ENCODE data around the gene CFDP1. TPM values are rescaled to one million over a fixed set of nuclear protein-coding genes. Genes with fewer than 3 reads are reported as not detected.

Gene CFDP1
- polyA plus RNA-seq, 1 donor (not counting 4 experiments of a cell fraction or from before 2014, with no cell fraction given): 42.1 TPM

DNA sequence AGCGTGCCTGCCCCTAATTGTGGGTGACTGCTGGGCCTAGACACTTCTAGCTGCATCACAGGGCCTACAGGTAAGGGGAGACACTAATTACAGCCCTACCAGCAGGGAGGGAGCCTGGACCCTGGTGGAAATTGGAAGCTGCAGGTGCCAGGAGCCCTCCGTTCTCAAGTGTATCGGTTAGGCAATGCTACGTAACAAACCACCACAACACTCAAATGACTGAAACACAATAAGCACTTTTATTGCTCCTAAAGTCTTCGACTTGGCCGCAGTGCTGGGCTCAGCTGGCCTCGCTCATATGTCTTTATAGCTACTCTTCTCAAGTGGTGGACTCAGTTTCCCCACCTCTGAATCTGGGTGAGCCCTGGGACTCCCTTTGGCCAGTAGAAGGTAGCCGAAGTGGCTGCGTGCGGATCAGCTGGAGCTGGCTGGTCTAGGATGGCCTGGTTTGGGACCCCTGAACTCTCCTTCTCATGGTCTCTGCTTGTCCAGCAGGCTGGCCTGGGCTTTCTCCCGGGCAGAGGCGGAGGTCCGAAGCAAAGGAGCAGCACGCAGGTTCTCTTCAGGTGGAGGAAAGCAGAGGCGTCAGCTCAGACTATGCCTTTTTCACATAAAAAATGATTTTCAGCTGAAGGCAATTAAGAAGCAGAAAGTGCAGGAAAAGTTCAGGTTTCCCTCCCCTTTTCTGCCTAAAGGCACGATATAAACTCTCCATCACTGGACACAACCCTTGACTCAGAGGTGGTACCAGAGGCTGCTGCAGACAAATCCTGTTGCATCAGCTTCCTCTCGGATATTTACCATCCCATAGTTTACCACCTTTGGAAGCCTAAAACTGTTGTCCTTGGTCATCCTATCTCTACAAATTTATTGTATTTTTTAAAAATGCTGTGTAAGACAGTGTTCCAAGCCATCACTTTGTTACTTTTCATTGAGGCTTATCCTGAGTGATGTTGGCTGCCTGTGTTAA is 39.9 kb upstream of the CFDP1 start:
- no peak overlapping the region for H3K4me2 ChIP-seq (ENCODE audit: control insufficient read depth, extremely low read depth, insufficient read depth, low read depth, low read length)
- peaks cover 13% of the 10 kb centered on the region for H3K4me1 ChIP-seq (ENCODE audit: control insufficient read depth, extremely low read depth, insufficient read depth, low read length)
- no peaks in the 10 kb centered on the region for H3K36me3 ChIP-seq (ENCODE audit: control insufficient read depth in 2 of 2, extremely low read depth in 1 of 2, insufficient read depth in 2 of 2, low read length in 2 of 2)
- FAIRE-seq (no peak), DNase-seq (ENCODE audit: low read depth, low spot score) (no peak)
- H3K9ac ChIP-seq (ENCODE audit: control insufficient read depth, extremely low read depth, insufficient read depth, low read length): no peak overlapping the region
- TF ChIP-seq, protein P1, sequence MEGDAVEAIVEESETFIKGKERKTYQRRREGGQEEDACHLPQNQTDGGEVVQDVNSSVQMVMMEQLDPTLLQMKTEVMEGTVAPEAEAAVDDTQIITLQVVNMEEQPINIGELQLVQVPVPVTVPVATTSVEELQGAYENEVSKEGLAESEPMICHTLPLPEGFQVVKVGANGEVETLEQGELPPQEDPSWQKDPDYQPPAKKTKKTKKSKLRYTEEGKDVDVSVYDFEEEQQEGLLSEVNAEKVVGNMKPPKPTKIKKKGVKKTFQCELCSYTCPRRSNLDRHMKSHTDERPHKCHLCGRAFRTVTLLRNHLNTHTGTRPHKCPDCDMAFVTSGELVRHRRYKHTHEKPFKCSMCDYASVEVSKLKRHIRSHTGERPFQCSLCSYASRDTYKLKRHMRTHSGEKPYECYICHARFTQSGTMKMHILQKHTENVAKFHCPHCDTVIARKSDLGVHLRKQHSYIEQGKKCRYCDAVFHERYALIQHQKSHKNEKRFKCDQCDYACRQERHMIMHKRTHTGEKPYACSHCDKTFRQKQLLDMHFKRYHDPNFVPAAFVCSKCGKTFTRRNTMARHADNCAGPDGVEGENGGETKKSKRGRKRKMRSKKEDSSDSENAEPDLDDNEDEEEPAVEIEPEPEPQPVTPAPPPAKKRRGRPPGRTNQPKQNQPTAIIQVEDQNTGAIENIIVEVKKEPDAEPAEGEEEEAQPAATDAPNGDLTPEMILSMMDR (optimal IDR thresholded peaks at IDR 0.05 in 1 of 3, IDR thresholded peaks at IDR 0.05 in 1 of 3, conservative IDR thresholded peaks at IDR 0.05 in 1 of 3; ENCODE audit: extremely low read depth in 1 of 3, insufficient read depth in 2 of 3, low read length in 3 of 3): no peak
- no peak for TF ChIP-seq EZH2 (IDR thresholded peaks at IDR 0.05; ENCODE audit: low read length)
- H3K79me2 ChIP-seq (ENCODE audit: control insufficient read depth, insufficient read depth, low read length): no peaks in the 10 kb centered on the region
- no peaks in the 10 kb centered on the region for H3K9me1 ChIP-seq (ENCODE audit: control insufficient read depth, extremely low read depth, insufficient read depth, low read length)
- H3K27ac ChIP-seq (ENCODE audit: control insufficient read depth, insufficient read depth, low read length): no peak overlapping the region
- no peaks in the 10 kb centered on the region for H3K27me3 ChIP-seq (ENCODE audit: control insufficient read depth, extremely low read depth, insufficient read depth, low read length)
- H3K9me3 ChIP-seq (ENCODE audit: control insufficient read depth, low read depth, low read length): no peaks in the 10 kb centered on the region
- H2AFZ ChIP-seq (ENCODE audit: control insufficient read depth, low read length): no peak overlapping the region
- H4K20me1 ChIP-seq (ENCODE audit: control insufficient read depth, extremely low read depth, insufficient read depth, low read length): no peaks in the 10 kb centered on the region
- dilution Hi-C loops (cut with MboI; ENCODE audit: extremely low pct_ligation_motif_present, low sequenced_read_pairs): no loop called here
- H3K4me3 ChIP-seq (ENCODE audit: control insufficient read depth in 2 of 3, extremely low read depth in 1 of 3, insufficient read depth in 2 of 3, low read depth in 1 of 3, low read length in 3 of 3): no peak overlapping the region

DNA sequence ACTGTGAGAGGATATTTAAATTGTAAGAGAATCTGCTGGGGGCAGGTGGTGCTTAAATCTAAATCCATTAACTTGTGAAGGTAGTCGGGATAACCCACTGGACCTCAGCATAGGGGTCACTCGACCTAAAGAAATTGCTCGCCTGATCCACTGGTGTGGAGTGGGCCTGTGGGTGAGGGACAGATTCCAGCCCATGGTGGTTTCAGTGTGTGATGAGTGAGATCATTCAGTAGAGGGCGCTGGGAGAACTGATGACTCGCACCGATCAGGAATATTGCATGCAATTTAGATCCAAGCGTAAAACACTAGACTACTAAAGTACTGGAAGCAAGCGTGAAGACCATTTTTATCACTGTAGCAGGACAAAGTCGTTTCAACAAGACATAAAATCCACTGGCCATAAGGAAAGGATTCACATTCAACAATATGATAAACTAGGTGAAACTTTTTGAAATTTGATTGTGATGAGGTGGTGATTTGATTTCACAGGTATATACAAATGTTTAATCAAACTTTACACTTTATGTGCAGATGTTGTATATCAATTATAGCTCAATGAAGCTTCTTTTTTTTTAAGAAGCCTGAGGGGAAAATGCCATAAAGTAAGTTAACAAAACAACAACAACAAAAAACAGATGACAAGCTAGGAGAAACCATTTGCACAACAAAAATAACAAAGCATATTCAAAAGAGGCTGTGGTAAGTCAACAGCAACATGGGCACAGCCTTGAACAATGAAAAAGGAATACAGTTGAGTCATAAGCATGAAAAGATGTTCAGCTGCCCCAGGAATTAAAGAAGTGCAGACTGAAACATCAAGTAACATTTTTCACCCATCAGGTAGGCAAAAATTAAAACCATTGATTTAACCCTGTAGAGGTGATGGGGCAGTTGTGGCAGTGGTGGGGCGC is 38.7 kb upstream of the CFDP1 start:
- no peak overlapping the region for H3K4me3 ChIP-seq (ENCODE audit: control insufficient read depth in 2 of 3, extremely low read depth in 1 of 3, insufficient read depth in 2 of 3, low read depth in 1 of 3, low read length in 3 of 3)
- TF ChIP-seq, protein P1 (optimal IDR thresholded peaks at IDR 0.05 in 1 of 3, IDR thresholded peaks at IDR 0.05 in 1 of 3, conservative IDR thresholded peaks at IDR 0.05 in 1 of 3; ENCODE audit: extremely low read depth in 1 of 3, insufficient read depth in 2 of 3, low read length in 3 of 3): peak; percentile 77 to 94 (median 90)
- no peak for TF ChIP-seq EZH2 (IDR thresholded peaks at IDR 0.05; ENCODE audit: low read length)
- no peaks in the 10 kb centered on the region for H3K9me1 ChIP-seq (ENCODE audit: control insufficient read depth, extremely low read depth, insufficient read depth, low read length)
- H3K27me3 ChIP-seq (ENCODE audit: control insufficient read depth, extremely low read depth, insufficient read depth, low read length): no peaks in the 10 kb centered on the region
- no peak overlapping the region for H2AFZ ChIP-seq (ENCODE audit: control insufficient read depth, low read length)
- H3K79me2 ChIP-seq (ENCODE audit: control insufficient read depth, insufficient read depth, low read length): no peaks in the 10 kb centered on the region
- FAIRE-seq: peak; percentile 88
- DNase-seq (ENCODE audit: low read depth, low spot score): no peak
- no peak overlapping the region for H3K9ac ChIP-seq (ENCODE audit: control insufficient read depth, extremely low read depth, insufficient read depth, low read length)
- H3K9me3 ChIP-seq (ENCODE audit: control insufficient read depth, low read depth, low read length): no peaks in the 10 kb centered on the region
- H3K4me1 ChIP-seq (ENCODE audit: control insufficient read depth, extremely low read depth, insufficient read depth, low read length): peaks cover under 1% of the 10 kb centered on the region
- no peak overlapping the region for H3K27ac ChIP-seq (ENCODE audit: control insufficient read depth, insufficient read depth, low read length)
- no peak overlapping the region for H3K4me2 ChIP-seq (ENCODE audit: control insufficient read depth, extremely low read depth, insufficient read depth, low read depth, low read length)
- H4K20me1 ChIP-seq (ENCODE audit: control insufficient read depth, extremely low read depth, insufficient read depth, low read length): no peaks in the 10 kb centered on the region
- no peaks in the 10 kb centered on the region for H3K36me3 ChIP-seq (ENCODE audit: control insufficient read depth in 2 of 2, extremely low read depth in 1 of 2, insufficient read depth in 2 of 2, low read length in 2 of 2)
- dilution Hi-C loops (cut with MboI; ENCODE audit: extremely low pct_ligation_motif_present, low sequenced_read_pairs): no loop called here

All from keratinocyte (primary cell).